WERI-Rb-1 (cell line): ENCODE results near the gene MOV10.

Experiments
- DNase-seq: peaks from one replicate; pipeline ENCODE4 v3.0.0-alpha.2; 2020
- H3K27ac ChIP-seq: fragments of 250-450 bp; sonication (Bioruptor Pico); 2 replicates; pipeline ENCODE4 v1.5.1; 2020; ENCODE audit warnings: mild to moderate bottlenecking, moderate library complexity
- H3K27me3 ChIP-seq: fragments of 250-450 bp; sonication (Bioruptor Pico); 2 replicates; pipeline ENCODE4 v1.5.1; 2021; ENCODE audit warnings: mild to moderate bottlenecking, low read depth, moderate library complexity; ENCODE audit not compliant: insufficient read depth, severe bottlenecking
- H3K36me3 ChIP-seq: fragments of 250-450 bp; sonication (Bioruptor Pico); 2 replicates; pipeline ENCODE4 v1.5.1; 2020; ENCODE audit warnings: mild to moderate bottlenecking, moderate library complexity
- H3K4me3 ChIP-seq: 2 replicates; pipeline ENCODE4 v1.5.1; 2011; ENCODE audit warnings: low read depth, mild to moderate bottlenecking, control low read depth, low read length
- H3K9me3 ChIP-seq: fragments of 250-450 bp; sonication (Bioruptor Pico); 2 replicates; pipeline ENCODE4 v1.5.1; 2021; ENCODE audit warnings: mild to moderate bottlenecking, moderate library complexity; ENCODE audit not compliant: severe bottlenecking
- CTCF ChIP-seq: IDR thresholded peaks from 2 replicates; pipeline ENCODE4 v1.5.1; 2011; ENCODE audit warnings: low read depth, mild to moderate bottlenecking, control low read depth, inconsistent platforms, low read length

Gene MOV10

GRCh38 chr1:112704934-112705627 is 30.6 kb downstream of the MOV10 start:
- Histone ChIP-seq H3K27ac (peak overlapping the region; percentile 52), H3K4me3 (peak overlapping the region; percentile 4; the same call in 1 of the 2 replicates)

GRCh38 chr1:112706505-112707220 is 32.2 kb downstream of the MOV10 start, which contains the start of gene RHOC:
Gene RHOC, minus strand, starts transcription at chr1:112707127. Its CDS starts 3,328 bp downstream, at chr1:112703799.
- no peak for TF ChIP-seq CTCF
- Histone ChIP-seq H3K4me3 (peak within 1 kb of the TSS; percentile 69), H3K27me3 (no peaks in the 10 kb centered on the region), H3K9me3 (no peaks in the 10 kb centered on the region), H3K27ac (peak within 1 kb of the TSS; percentile 75), H3K36me3 (peaks cover 2% of the 10 kb centered on the region; the same call in 1 of the 2 replicates)
- DNase-seq, result peak; percentile 62

More at GRCh38 chr1:112704934-112705627, 30.6 kb downstream of the MOV10 start:
- Histone ChIP-seq H3K9me3 (no peaks in the 10 kb centered on the region), H3K36me3 (peaks cover 18% of the 10 kb centered on the region), H3K27me3 (no peaks in the 10 kb centered on the region)
- TF ChIP-seq CTCF, result no peak
- peak; percentile 88 for DNase-seq

- peak overlapping the region; percentile 75 for H3K27ac ChIP-seq
- H3K4me3 ChIP-seq, result peak overlapping the region; percentile 69
- H3K27me3 ChIP-seq, result no peaks in the 10 kb centered on the region
- DNase-seq, result peak; percentile 90
- TF ChIP-seq CTCF, result peak; percentile 92
- H3K9me3 ChIP-seq, result no peaks in the 10 kb centered on the region
- H3K36me3 ChIP-seq, result no peaks in the 10 kb centered on the region
These were observed 33.0 kb downstream of the MOV10 start for GRCh38 chr1:112707221-112708001.

- H3K4me3 ChIP-seq, result no peak overlapping the region
- no peaks in the 10 kb centered on the region for H3K9me3 ChIP-seq
- no peak overlapping the region for H3K27ac ChIP-seq
- no peaks in the 10 kb centered on the region for H3K36me3 ChIP-seq
- no peak for TF ChIP-seq CTCF
- DNase-seq, result no peak
- H3K27me3 ChIP-seq, result no peaks in the 10 kb centered on the region
These were observed 33.6 kb downstream of the MOV10 start for GRCh38 chr1:112708002-112708448.

GRCh38 chr1:112708489-112708888 is 34.0 kb downstream of the MOV10 start:
- Histone ChIP-seq H3K27ac (no peak overlapping the region), H3K4me3 (no peak overlapping the region), H3K9me3 (no peaks in the 10 kb centered on the region), H3K36me3 (no peaks in the 10 kb centered on the region), H3K27me3 (no peaks in the 10 kb centered on the region)
- no peak for DNase-seq
- no peak for TF ChIP-seq CTCF
